Fibroblast of upper back skin (primary cell): ENCODE data around the gene HIPK2.
"Not testable (repeated sequence)": the region's sequence is repeated elsewhere in the genome, so short reads cannot be mapped to it uniquely, and the experiment has no call there.

Source experiments
- DNase-seq: peaks from one replicate; pipeline ENCODE4 v3.0.0-alpha.2; 2013

HIPK2 gene

DNA sequence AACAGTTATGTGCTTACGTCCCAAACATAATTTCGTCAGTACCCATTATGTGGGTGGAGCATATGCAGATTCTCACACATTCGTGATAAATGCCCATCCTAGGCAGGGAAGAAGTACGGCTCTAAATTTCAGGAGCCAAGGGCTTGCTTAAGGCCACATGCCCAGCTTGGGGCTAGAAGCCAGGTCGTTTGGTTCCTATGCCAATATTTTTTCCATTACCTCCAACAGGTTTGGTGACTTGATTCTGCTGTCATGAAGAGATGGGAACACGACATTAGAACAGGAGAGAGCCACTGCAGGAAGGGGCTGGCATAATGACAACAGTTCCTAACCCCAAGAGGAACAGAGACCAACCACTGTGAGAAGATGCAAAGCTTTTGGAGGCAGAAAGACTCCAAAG is 85.1 kb downstream of the HIPK2 start:
- DNase-seq: no peak

- no peak for DNase-seq
These were observed 86.5 kb downstream of the HIPK2 start for GRCh38 chr7:139691253-139691781.

GRCh38 chr7:139687980-139688632 is 89.7 kb downstream of the HIPK2 start:
- peak; percentile 54 for DNase-seq

DNA sequence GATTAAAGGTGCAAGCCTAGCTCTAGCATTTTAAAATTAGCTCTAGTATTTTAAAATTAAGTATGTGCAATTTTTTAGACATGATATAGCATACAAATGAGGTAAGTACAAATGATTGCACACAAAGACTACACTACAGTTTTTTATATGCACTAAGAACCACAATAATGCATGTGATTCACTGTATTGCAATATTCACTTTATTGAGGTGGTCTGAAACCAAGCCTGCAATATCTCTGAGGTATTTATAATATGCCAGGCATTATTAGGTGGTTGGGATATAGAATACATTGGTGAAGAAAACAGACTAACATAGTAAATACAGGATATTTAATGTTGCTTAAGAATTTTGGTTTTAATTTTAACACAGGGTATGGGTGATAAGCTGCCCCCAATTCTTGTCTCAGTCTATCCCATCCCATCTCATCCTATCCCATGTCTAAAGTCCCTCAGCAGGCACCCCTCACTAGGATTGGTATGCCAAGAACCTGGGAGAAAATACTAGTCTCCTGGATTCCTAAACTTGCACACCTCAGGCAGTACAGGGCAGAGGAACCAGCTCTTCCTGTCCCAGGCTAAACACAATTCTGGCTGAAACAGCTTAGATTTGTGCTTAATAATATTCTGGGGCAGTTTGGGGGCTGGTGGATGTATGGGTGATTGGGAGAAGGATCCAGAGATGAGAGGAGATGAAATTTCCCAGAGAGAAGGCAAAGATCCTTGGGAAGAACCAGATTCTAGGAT is 90.4 kb downstream of the HIPK2 start:
- peak; percentile 72 for DNase-seq

DNA sequence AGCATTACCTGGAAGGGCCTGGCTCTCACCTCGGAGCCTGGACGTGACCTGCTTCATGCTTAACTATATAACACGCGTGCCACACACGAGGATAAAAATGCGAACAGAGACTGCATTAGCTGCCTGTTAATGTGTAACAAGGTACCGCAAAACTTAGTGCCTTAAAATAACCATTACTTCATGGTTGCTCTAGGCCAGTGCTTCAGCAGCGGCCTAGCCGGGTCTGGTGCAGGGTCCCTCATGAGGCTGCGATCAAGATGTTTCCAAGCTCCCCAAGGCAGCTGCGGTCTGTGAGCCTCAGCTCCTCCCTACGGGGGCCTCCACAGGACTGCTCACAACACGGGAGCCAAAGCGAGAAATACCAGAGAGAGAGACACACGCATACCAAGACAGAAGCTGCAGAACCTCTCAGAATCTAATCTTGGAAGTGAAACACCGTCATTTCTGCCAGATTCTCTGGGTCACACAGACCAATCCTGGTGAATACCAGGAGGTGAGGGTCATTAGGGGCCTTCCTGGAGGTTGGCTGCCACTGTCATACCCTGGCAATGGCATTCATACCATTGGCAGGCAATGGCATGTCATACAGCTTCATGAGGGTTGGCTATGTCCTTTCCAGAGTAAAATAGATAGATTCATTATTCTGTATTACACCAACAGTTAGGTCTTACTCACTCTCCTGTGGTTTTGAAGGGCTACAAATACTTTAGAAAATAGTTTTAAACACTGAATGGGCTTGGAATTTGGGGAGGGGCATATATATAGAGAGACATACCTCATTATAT is 94.5 kb downstream of the HIPK2 start:
- DNase-seq: peak; percentile 91

DNA sequence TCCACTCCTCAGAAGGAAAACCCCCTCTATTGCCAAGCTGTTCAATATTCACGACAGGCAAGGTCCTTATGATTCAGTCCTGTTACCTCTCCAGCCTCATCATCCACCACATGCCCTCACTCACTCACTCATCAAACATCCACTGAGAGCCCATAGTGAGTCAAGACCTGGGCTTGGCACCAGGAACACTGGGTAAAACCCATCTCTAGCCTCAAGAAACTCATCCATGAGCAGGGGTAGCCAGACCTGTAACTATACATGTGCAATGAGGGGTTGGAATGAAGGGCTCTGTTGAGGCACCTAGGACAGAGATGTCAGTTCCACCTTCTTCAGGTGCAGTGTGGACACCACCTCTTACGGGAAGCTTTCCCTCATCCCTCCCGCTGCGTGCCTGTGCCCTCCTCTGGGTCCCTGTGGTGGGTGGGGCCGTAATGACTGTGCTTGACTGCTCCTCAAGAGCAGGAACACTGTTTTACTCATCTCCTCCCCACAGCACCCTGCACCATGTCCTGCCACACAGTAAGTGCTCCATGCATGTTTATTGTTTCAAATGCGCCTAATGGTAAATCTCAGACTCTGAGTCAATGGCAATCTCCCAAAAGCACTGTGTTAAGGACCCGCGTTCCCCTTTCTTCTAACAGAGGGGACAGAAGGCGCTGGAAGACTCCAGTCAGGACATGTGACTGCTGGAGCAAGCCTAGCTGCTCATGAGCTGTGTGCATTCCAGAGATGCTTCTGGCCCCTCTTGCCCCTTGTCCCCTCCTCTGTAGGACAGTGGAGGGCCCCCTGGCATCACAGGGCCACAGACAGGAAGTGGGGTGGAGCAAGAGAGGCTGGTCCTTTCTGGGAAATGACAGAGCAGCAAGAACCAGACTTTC is 95.4 kb downstream of the HIPK2 start:
- peak; percentile 76 for DNase-seq

GRCh38 chr7:139681812-139682135 is 96.0 kb downstream of the HIPK2 start:
- no peak for DNase-seq

GRCh38 chr7:139681463-139681755 is 96.4 kb downstream of the HIPK2 start:
- no peak for DNase-seq

GRCh38 chr7:139680676-139681462 is 96.9 kb downstream of the HIPK2 start:
- DNase-seq: peak; percentile 93

DNA sequence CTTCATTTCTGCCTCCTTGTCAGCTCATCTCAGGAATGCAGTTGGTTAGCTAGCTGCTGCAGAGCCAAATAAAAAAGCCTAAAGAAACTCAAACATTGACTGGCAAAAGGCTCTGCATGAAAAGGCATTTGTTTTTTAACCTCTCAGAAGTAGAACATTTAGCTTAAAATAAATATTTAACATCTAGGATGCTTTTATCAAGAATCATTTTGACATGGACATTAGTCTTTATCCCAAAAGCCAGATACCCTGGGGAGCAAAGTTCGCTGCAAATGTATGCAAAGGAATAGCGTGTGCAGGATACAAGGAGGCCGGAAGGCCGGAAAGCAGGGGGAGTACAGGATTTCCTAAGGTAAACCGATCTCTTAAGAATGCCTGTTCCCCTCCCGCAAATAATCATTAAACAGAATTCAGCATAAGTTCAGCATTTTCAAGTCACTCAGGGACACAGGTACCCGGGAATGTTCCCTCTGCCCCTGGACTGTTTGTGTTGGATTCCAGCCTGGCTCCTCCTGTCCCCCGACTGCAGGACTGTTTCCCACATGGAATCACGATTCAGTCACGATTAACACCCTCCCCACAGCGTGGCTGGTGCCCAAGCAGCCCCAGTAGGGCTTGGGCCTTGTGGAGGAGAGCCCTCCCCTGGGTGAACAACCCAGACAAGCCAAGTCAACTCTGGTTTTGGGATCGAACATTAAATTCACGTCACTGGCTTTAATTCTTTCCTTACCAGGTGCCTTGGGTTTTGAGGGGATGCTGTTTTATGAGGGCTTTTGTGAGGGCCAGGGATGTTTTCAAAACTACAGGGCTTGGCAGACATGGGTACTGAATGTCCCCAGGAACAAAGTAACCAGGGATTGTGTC is 97.8 kb downstream of the HIPK2 start:
- peak; percentile 33 for DNase-seq

DNA sequence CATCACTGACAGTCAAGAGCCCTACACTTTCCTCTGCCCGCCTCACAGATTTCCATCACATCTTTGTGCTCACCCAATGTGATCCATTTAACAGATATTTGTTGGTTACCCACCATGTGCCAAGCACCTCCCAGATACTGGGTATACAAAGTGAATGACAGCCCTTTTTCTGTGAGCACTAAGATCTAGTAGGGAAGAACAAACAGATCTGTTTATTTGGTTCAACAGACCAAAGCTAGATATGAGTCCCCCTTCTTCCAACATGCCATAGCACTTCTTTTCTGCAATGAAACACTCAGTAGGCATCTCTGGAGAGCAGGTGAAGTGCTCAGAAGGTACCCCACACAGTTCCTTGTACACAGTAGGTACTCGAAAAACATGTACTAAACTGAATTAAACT is 101.4 kb downstream of the HIPK2 start:
- DNase-seq: no peak

DNA sequence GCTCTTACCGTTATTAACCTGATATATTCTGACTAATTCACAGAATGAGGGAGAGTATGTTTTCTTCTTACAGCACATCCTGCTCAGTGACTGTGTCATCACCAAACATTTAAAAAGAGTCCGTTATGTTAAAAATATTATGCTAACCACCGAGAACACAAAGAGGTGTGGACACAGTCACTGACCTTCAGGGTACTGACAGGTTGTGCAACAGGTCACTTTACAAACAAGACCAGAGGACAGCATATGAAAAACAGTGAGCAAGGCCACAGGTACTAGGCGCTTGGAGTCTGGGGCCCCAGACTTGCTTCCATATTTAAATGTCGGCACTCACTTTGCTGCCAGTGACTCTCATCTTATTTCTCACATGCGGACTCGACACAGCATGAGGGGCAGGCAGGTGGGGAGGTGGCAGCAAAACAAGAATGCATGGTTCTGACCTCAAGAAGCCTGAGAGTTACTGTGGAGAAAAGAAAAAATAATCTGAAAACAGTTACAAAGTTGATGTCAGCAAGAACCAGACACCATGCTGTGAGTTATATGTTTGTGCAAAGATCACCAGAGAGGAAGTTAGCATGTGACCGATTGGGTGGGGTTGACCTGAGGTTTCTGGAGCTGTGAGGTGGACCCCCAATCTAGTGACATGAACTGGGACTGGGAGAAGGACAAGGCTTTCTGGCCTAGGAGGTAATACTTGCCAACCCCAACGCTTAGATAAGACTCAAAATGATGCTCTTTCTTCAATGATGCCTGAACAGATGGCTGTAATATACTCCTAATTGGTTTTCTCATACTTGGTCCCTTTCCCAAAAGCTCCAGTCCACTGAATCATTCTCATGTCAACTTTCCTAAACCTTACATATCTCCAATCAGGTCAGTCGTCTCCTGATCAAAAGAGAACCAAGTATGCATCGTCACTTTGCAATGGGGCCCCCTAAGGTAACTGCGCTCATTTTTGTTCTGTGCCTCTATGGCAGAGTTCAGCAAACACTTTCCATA is 102.4 kb downstream of the HIPK2 start:
- peak; percentile 68 for DNase-seq

GRCh38 chr7:139674752-139675126 is 103.1 kb downstream of the HIPK2 start:
- DNase-seq: no peak

DNA sequence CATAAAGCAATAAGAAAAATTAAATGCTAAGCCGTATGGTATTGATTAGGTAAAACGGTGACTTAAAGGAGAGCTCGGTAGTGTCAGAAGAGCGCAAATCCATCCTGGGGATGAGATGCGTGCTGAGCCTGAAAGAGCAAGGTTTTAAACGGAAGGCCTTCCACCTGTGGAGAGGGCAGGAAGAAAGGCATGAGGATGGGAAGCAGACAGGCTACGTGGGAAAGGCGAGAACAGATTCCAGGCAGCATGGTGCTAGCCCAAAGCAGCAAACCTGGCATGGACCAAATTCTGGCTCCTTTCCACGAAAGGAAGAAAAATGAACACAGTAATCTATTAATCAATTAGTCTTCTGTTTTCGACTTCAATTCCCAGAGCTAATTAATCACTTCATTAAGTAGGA is 103.5 kb downstream of the HIPK2 start:
- no peak for DNase-seq

GRCh38 chr7:139673762-139674161 is 104.0 kb downstream of the HIPK2 start:
- no peak for DNase-seq

DNA sequence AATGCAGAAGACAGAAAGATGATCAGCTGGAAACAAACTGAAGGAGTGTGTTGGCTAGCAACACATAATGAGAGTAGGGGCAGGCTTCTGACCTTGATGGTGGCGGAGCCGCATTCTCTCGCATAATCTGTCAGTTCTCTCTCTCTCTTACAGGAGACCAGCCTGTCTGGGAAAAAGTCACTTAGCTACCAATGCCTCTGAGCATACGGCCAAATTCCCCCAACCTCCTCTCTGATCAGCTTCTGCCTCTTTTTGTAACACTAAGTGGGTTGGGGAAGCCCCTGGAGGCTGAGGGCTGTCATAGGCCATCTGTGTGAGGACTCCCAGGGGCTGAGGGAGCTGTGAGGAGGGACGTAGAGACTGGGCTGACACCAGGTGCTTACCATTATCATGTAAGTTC is 104.6 kb downstream of the HIPK2 start:
- no peak for DNase-seq

DNA sequence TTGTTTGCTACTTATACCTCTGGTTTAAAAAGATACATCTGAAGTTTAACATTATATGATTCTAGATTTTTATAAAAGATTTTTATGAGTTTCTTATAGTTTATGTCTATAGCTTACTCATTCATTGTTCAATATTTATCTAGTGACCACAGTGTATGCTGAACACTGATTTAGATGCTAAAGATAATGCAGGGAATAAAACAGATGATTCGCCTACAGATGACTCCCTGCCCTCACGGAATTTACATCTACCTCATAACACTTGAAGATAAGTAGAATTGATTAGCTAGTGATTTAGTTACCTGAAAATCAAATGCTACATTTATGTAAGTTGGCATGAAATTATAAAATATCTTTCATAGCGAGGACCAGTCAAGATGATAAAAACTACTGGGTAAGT is 105.8 kb downstream of the HIPK2 start:
- DNase-seq: no peak

DNA sequence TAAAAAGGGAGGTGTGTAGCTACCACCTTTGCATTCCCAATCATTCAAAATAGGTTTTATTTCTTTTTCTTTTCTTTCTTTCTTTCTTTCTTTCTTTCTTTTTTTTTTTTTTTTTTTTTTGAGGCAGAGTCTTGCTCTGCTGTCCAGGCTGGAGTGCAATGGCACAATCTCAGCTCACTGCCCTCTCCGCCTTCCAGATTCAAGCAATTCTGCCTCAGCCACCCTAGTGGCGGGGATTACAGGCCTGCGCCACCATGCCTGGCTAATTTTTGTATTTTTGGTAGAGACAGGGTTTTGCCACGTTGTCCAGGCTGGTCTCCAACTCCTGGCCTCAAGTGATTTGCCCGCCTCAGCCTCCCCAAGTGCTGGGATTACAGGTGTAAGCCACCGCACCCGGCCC is 107.1 kb downstream of the HIPK2 start:
- DNase-seq: not testable (repeated sequence)

- DNase-seq: no peak
These were observed 108.4 kb downstream of the HIPK2 start for GRCh38 chr7:139669106-139670061.
